Central memory CD4-positive, alpha-beta T cell (primary cell): ENCODE data around the gene ZNF680.
"Not testable (repeated sequence)": the region's sequence is repeated elsewhere in the genome, so short reads cannot be mapped to it uniquely, and the experiment has no call there.

ENCODE experiments used
- DNase-seq: peaks from one replicate; pipeline ENCODE4 v3.0.0; 2022

Gene ZNF680

DNA sequence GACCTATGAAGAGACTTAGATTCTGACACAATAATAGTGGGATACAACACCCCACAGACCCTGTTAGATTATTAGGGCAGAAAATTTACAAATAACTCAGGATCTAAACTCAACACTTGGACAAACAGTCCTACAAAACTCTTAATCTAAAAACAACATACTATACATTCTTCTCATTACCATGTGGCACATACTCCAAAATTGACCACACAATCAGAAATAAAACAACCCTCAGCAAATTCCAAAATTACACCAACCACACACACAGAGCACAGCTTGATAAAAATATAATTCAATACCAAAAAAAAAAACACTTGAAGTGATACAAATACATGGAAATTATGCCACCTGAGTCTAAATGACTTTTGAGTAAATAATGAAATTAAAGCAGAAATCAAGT lies 7.8 kb downstream of the ZNF680 start:
- DNase-seq: no peak

DNA sequence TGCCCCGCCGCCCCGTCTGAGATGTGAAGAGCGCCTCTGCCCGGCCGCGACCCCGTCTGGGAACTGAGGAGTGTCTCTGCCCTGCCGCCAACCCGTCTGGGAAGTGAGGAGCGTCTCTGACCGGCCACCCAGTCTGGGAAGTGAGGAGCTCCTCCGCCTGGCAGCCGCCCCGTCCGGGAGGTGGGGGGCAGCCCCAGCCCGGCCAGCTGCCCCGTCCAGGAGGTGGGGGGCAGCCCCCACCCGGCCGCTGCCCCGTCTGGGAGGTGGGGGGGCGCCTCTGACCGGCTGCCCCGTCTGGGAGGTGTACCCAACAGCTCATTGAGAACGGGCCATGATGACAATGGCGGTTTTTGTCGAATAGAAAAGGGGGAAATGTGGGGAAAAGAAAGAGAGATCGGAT lies 8.7 kb downstream of the ZNF680 start:
- not testable (repeated sequence) for DNase-seq

DNA sequence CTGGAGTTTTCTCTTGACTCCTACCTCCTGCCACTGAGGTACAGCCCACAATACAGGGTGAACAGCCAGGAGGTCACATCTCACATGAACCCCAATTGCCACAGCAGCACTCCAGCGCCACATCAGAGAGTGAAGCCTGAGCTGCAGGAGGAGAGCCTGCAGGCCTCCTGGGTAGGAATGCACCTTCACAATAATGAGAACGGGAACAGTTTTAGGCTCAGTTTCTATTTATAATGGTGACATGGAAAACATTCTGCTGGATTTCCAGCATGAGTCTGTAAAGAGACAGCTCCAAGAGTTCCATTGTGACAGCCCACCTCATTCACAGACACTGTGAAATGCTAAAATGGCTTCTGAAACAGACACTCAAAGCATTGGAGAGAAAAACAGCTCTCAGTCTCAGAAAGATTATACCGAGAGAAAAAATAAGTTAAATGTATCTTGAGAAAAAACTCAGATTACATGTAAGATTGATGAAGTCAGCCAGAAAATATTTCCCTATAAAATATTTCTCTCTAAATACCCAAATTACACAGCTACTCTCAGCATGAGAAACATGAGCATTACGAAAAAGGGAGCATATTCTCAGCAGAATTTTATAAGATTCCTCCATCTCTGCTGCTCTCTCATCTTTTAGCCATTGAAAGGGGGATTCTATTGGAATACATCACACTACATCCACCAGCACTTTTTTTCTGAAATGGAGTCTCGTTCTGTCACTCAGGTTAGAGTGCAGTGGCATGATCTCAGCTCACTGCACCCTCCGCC lies 11.3 kb downstream of the ZNF680 start:
- no peak for DNase-seq

DNA sequence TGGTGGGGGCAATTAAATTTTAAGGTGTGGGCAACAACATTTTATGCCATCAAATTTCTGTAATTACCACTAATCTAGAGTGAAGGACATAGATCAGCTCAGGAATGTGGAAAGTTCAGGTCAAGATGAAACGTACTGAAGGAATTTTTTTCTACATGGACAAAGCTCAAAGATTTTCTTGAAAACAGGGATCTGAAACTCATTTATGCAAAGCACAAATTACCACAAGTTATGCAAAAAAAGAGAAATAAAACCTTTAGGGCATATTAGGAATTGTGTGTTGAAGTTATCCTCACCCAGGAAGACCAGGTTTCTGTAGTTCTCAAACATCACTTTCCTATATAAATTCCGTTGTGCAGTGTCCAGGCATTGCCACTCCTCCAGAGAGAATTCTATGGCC lies 18.9 kb downstream of the ZNF680 start:
- DNase-seq: no peak

DNA sequence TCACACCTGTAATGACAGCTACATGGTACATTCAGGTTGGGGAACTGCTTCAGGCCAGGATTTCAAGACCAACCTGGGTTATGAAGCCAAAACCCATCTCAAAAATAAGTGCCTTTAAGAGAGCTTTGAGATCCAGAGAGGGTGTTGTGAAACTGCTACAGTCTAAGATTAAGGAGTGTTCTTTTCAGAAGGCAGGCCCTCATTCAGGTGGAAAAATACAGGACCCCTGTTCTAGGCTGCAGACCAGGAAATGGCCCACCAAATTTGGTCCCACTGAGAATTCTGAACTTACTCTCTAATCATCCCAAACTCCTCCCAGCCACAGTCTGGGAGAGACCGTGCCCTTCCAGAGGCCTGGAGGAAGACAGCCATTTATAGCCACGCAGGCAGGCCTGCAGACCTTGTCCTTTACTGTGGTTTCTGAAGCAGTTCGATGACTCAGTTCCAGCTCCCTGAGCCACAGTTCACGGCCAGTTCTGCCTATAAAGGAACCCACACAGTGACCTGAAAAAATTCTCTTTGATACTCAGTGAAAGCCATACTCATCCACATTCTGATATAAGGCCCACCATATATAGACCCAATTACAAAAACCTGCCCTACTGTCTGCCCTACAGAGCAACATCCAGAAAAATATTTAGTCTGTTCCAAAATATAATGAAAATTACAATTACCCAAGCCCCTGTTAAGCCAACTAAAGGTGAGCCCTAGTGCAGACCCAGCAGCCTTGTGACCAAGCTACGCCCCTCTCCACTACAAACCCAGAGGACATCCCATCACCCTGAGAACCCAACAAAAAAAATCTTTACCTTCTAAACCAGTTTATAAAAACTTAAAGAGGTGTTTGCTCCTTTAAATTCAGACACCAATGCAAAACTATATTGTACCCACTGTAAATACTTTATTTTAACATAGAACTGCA lies 21.2 kb downstream of the ZNF680 start:
- no peak for DNase-seq

DNA sequence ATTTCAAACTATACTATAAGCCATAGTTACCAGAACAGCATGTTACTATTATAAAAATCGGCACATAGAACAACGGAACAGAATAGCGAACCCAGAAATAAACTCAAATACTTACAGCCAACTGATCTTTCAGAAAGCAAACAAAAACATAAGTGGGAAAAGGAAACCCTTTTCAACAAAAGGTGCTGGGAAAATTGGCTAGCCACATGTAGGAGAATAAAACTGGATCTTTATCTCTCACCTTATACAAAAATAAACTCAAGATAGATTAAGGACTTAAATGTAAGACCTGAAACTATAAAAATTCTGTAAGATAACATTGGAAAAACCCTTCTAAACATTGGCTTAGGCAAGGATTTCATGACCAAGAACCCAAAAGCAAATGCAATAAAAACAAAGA lies 29.1 kb downstream of the ZNF680 start:
- no peak for DNase-seq

DNA sequence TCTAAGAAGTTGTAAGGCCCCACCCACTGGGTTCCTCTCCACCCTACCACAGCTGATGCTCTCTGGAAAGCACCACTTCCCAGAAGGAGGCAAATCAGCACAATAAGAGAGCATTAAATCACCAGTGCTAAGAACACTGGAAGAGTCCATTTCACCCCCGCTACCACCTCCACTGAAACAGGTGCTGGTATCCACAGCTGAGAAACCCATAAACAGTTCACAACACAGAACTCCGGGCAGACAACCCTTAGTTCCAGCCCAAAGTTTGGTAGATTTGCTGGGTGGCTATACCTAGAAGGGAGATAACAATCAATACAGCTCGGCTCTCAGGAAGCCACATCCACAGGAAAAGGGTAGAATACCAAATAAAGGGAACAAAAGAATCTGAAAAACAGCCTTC lies 34.1 kb downstream of the ZNF680 start:
- no peak for DNase-seq

DNA sequence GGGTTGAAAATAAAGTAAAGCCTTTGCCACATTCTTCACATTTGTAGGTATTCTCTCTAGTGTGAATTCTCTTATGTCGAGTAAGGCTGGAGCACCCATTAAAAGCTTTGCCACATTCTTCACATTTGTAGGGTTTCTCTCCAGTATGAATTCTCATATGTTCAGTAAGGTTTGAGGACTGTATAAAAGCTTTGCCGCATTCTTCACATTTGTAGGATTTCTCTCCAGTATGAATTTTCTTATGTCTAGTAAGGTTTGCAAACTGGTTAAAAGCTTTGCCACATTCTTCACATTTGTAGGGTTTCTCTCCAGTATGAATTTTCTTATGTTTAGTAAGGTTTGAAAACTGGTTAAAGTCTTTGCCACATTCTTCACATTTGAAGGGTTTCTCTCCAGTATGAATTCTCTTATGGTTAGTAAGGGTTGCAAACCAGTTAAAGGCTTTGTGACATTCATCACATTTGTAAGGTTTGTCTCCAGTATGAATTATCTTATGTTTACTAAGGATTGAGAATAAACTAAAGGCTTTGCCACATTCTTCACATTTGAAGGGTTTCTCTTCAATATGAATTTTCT lies 41.4 kb downstream of the ZNF680 start:
- DNase-seq: no peak

DNA sequence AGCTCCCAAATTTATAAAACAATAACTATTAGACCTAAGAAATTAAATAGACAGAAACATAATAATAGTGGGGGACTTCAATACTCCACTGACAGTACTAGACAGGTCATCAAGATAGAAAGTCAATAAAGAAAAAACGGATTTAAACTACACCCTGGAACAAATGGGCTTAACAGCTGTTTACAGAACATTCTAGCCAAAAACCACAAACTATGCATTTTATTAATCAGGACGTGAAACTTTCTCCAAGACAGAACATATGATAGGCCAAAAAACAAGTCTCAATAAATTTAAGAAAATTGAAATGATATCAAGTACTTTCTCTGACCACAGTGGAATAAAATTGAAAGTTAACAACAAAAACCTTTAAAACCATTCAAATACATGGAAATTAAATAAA lies 46.4 kb downstream of the ZNF680 start:
- DNase-seq: no peak

DNA sequence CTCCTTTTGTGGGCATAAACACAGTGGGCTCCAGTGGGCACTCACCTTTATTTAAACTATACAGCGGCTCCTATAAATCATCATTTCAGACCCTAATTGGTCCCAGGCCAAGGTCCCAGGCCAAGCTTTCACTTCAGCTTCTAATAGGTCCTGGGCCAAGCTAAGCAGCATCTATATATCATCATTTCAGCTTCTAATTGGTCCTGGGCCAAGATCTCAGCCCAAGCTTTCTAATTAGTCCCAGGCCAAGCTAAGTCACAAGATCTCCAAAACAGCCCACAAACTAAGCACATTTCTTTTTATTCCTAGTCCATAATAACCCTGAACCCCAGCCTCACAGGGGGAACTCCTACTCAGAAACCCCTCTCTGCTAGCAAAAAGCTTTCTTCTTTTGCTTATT lies 47.1 kb downstream of the ZNF680 start:
- no peak for DNase-seq

DNA sequence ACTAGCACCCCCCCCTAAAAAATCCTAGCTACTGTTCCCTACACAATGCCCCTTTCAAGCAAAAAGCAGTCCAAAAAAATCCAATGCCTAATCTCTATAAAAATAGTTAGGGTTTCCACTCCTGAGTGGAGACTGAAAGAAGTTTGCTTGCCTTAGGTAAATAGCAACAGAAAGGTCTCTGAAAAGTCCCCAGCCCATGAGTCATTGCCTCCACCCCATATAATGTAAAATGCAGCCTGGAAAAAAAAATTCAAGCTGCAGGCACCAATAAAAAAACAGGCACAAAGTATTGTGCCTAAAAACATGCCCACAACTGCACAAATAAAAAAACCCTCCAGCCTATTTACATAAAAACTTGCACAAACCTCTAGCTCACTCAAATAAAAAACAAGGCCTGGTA lies 47.5 kb downstream of the ZNF680 start:
- DNase-seq: no peak

DNA sequence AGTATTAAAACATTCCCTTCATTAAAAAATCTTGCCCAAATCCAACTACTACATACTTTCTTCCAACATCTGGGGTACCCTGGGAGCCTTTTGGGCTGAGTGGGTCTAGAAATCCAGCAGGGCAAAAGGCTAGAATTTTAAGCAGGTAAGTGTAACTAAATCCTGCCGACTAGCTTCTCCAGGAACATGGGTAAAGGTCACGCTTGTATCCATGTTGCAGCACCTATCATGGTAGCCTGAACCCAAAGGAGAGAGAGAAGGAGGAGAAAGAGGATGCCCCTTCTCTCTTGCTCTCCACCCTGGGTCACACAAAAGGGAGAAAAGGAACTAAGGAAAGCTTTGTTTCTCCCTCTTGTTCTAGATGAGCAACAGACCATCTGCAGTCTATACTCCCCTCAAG lies 53.3 kb downstream of the ZNF680 start:
- no peak for DNase-seq

DNA sequence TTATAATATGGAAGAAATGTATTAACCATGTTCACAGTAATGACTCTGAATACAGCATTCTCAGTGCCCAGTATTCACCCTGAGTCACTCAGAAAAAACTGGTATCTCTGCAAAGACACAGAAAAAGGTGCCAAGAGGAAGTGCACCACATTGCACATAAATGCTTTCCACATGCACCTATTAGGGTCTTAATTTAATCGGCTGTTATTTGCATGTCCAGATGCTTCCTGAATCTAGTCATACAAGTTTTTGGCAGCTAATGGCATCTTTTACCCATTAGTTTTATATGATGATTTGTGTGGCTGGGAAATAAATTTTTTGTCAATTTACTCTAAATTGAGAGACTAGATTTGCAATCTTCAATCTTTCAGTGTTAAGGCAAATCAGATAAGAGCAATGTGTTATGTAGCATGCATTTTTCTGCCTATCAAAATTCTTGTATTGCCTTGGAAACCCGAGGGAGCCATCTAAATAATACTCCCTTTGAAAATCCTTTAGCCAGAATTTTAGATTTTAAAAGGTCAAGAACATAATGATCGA lies 58.2 kb downstream of the ZNF680 start:
- no peak for DNase-seq

DNA sequence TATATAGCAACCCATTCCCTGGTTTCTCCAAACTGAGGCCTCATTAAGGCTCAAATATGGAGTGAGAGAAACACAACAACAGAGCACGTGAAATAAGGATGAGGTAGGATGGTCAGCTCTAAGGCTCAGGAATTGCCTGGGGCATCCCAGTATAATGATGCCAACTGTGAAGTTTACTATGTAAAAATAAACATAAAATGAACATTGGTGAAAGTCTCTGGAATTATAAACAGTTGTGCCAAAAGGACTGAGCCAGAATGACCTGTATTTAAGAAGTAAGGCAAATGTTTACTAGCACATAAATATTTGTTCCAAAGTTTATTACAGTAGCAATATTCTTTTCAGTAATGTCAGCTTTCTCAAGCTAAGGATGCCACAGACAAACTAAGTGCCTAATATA lies 64.6 kb downstream of the ZNF680 start:
- DNase-seq: no peak

DNA sequence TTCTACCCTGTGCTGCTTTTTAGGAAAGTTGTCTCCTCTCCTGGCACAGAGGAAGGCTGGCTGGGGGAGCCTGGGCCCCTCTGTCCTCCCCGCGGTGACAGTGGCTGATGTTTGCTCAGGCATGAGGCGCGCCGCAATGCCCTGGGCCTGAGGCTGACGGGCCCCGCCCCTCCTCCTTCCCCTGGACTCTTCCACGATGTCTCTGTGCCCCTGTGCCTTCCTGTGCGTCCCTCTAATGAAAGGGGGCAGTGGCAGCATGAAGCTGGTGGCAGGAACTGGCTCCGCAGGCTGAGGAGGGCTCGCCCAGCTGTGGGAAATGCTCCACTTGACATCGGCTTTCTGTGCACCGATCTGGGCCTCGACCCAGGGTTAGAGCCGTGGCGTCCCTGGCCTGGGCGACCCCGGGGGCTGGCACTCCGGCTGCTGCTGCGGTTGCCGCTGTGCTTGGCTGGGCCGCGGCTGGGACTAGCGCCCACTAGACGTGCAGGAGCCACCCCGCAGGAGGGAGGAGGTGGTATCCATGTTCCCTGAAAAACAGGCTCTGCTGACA lies 67.9 kb downstream of the ZNF680 start:
- no peak for DNase-seq

DNA sequence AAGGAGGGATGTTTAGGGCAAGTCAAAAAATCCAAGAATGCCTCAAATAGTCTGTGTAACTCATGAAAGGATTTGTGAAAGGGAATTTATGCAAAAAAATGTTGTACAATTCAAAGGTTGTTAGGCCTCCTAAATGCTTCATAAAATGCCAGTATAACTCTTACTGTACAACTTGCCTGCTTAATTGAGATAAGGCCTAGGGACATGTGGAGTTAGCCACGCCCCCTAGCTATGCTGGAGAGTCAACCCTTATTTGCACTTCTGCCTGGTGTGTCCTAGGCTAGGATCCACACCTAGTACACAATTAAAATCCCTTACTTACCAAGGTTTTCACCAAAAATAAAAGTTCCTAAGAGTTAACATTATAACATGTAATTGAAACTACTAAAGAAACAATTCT lies 77.2 kb downstream of the ZNF680 start:
- no peak for DNase-seq
